Urothelium cell line (cell line): ENCODE measurements around the gene ARID1B.

ENCODE experiments used
- DNase-seq: peaks from one replicate; pipeline ENCODE4 v3.0.0; 2011; ENCODE audit warnings: low spot score, mixed read lengths
- FAIRE-seq: peaks from 2 replicates; lab custom pipeline; 2011; peaks lifted over from hg19 to GRCh38; lab: Jason Lieb, UNC

ARID1B gene

GRCh38 chr6:157193443-157193996 lies 416.3 kb downstream of the ARID1B start:
- DNase-seq: no peak
- no peak for FAIRE-seq

GRCh38 chr6:157194110-157194509 lies 416.9 kb downstream of the ARID1B start:
- FAIRE-seq (no peak), DNase-seq (no peak)

- DNase-seq (no peak), FAIRE-seq (no peak)
These were observed 417.5 kb downstream of the ARID1B start for GRCh38 chr6:157194643-157195042.

GRCh38 chr6:157196391-157196790 lies 419.2 kb downstream of the ARID1B start:
- no peak for DNase-seq
- FAIRE-seq: no peak

- no peak for FAIRE-seq
These were observed 421.5 kb downstream of the ARID1B start for GRCh38 chr6:157198425-157199279.

GRCh38 chr6:157200117-157200516 lies 422.9 kb downstream of the ARID1B start:
- no peak for FAIRE-seq
- no peak for DNase-seq

More at GRCh38 chr6:157198425-157199279, 421.5 kb downstream of the ARID1B start:
- no peak for DNase-seq

GRCh38 chr6:157200611-157201010 lies 423.4 kb downstream of the ARID1B start:
- DNase-seq (no peak), FAIRE-seq (no peak)

- FAIRE-seq (no peak), DNase-seq (no peak)
These were observed 423.9 kb downstream of the ARID1B start for GRCh38 chr6:157201083-157201482.

- no peak for DNase-seq
- no peak for FAIRE-seq
These were observed 426.1 kb downstream of the ARID1B start for GRCh38 chr6:157203312-157203744.

GRCh38 chr6:157203764-157204163 lies 426.6 kb downstream of the ARID1B start:
- no peak for DNase-seq
- FAIRE-seq: no peak

- DNase-seq (no peak), FAIRE-seq (no peak)
These were observed 428.5 kb downstream of the ARID1B start for GRCh38 chr6:157205473-157206358.

GRCh38 chr6:157206359-157206815 lies 429.2 kb downstream of the ARID1B start:
- FAIRE-seq: no peak
- DNase-seq: no peak

- FAIRE-seq: no peak
- no peak for DNase-seq
These were observed 430.4 kb downstream of the ARID1B start for GRCh38 chr6:157207521-157208076.

GRCh38 chr6:157209865-157210530 lies 432.8 kb downstream of the ARID1B start:
- DNase-seq (no peak), FAIRE-seq (no peak)

GRCh38 chr6:157210954-157211353 lies 433.8 kb downstream of the ARID1B start:
- no peak for DNase-seq
- no peak for FAIRE-seq

GRCh38 chr6:157211603-157212455 lies 434.7 kb downstream of the ARID1B start:
- no peak for DNase-seq

GRCh38 chr6:157213426-157213825 lies 436.2 kb downstream of the ARID1B start:
- no peak for FAIRE-seq
- DNase-seq: no peak

More at GRCh38 chr6:157211603-157212455, 434.7 kb downstream of the ARID1B start:
- FAIRE-seq: no peak

- FAIRE-seq (no peak), DNase-seq (no peak)
These were observed 436.9 kb downstream of the ARID1B start for GRCh38 chr6:157213907-157214565.

- FAIRE-seq (no peak), DNase-seq (no peak)
These were observed 438.5 kb downstream of the ARID1B start for GRCh38 chr6:157215717-157216116.
